Smooth muscle cell (in vitro differentiated cells): ENCODE data around the gene KCNH1. TPM values are rescaled to one million over a fixed set of nuclear protein-coding genes. Genes with fewer than 3 reads are reported as not detected.

ENCODE experiments used
- DNase-seq: peaks from one replicate; lab custom pipeline; 2025; ENCODE audit not compliant: unreplicated experiment; lab: John Stamatoyannopoulos, UW
- H2AFZ ChIP-seq: fragments of 200-600 bp; sonication (generic); 2 replicates; pipeline ENCODE4 v1.6.0; 2016; ENCODE audit warnings: antibody characterized with exemption, low read depth, mild to moderate bottlenecking
- H3F3A ChIP-seq: fragments of 200-600 bp; sonication (generic); 2 replicates; pipeline ENCODE4 v1.6.0; 2017; ENCODE audit warnings: antibody characterized with exemption, low read depth
- H3K27ac ChIP-seq: fragments of 200-600 bp; sonication (generic); 2 replicates; pipeline ENCODE4 v1.5.1; 2016; ENCODE audit warnings: low read depth, mild to moderate bottlenecking
- H3K27me3 ChIP-seq: fragments of 200-600 bp; sonication (generic); 2 replicates; pipeline ENCODE4 v1.6.1; 2016; ENCODE audit warnings: low read depth, mild to moderate bottlenecking
- H3K36me3 ChIP-seq: fragments of 200-600 bp; sonication (generic); 2 replicates; pipeline ENCODE4 v1.5.1; 2016; ENCODE audit warnings: low read depth
- H3K4me1 ChIP-seq: fragments of 200-600 bp; sonication (generic); 2 replicates; pipeline ENCODE4 v1.5.1; 2016; ENCODE audit warnings: low read depth
- H3K4me2 ChIP-seq: fragments of 200-600 bp; sonication (generic); 2 replicates; pipeline ENCODE4 v1.6.0; 2016; ENCODE audit warnings: mild to moderate bottlenecking
- H3K4me3 ChIP-seq: fragments of 200-600 bp; sonication (generic); 2 replicates; pipeline ENCODE4 v1.5.1; 2016; ENCODE audit warnings: mild to moderate bottlenecking
- H3K79me2 ChIP-seq: fragments of 200-600 bp; sonication (generic); 2 replicates; pipeline ENCODE4 v1.6.0; 2016; ENCODE audit warnings: low read depth, mild to moderate bottlenecking
- H3K9ac ChIP-seq: fragments of 200-600 bp; sonication (generic); 2 replicates; pipeline ENCODE4 v1.6.0; 2016; ENCODE audit warnings: low read depth
- H3K9me3 ChIP-seq: fragments of 200-600 bp; sonication (generic); replicated peaks from 2 replicates; pipeline ENCODE4 v1.5.1; 2016; ENCODE audit warnings: low read depth
- H4K20me1 ChIP-seq: fragments of 200-600 bp; sonication (generic); 2 replicates; pipeline ENCODE4 v1.6.0; 2016; ENCODE audit warnings: low read depth
- WGBS: methylation state at CpG from one replicate; pipeline ENCODE4 v1.1.7; 2016; ENCODE audit warnings: low lambda C conversion rate; 5-methylcytosine and 5-hydroxymethylcytosine counted together
- polyA plus RNA-seq: library from polyadenylated mRNA; unstranded; fragments of >200 nt; fragmentation: Nextera tagmentation; extraction: Ambion mirVana; gene quantifications from 2 replicates; pipeline ENCODE4 v1.2.1, GENCODE V29; 2016
- total RNA-seq: library from RNA; depleted of rRNA; stranded (reverse); fragments of >200 nt; gene quantifications from 2 replicates; pipeline ENCODE4 v1.2.3, GENCODE V29; 2014
- TF ChIP-seq, protein P1 (sequence below): fragments of 200-600 bp; sonication (generic); IDR thresholded peaks from 2 replicates; pipeline ENCODE4 v1.5.1; 2017; ENCODE audit warnings: borderline replicate concordance, mild to moderate bottlenecking, antibody characterized with exemption; ENCODE audit not compliant: insufficient read depth, poor library complexity, severe bottlenecking

KCNH1 gene
- total and polyA plus RNA-seq, 2 experiments from 2014 or later, result 0.30 to 1.9 TPM

DNA sequence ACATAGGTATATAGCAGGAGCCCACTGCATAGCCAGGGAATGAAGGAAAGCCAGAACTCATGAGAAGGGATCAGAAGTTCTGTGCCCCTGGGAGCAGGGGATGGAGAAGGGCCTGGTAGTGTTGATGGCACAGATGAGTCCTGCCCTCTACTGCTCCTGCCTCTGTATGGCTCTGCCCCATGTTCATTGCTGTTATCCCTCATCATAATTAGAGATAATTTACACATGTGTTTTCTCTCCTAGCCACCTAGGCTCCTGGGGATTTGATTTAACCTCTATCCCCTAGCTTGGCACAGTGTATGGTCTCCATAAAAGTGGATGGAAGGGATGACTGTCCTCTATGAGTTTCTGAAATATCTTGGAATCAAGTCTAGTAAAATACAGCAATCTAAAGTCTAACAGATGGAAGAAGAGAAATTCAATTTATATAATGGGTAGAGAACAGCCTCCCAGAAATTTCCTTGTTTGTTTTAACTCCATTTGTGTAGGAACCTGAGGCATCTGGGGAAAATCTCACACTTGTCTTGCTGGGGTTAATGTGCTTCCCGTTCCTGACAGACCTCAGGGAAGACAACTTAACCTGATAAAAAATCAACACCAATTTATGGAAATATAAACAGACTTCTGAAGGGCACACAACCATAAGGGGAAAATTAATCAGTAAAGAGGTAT is 411.4 kb downstream of the KCNH1 start:
- H3K9ac ChIP-seq, result no peak overlapping the region
- no peak overlapping the region for H3K4me3 ChIP-seq
- peaks cover 4% of the 10 kb centered on the region for H3K4me1 ChIP-seq
- no peaks in the 10 kb centered on the region for H3K79me2 ChIP-seq
- H3K4me2 ChIP-seq, result no peak overlapping the region
- H3K36me3 ChIP-seq, result no peaks in the 10 kb centered on the region
- H3F3A ChIP-seq, result no peaks in the 10 kb centered on the region
- peaks cover 5% of the 10 kb centered on the region for H3K27me3 ChIP-seq
- no peak for DNase-seq
- TF ChIP-seq, protein P1, sequence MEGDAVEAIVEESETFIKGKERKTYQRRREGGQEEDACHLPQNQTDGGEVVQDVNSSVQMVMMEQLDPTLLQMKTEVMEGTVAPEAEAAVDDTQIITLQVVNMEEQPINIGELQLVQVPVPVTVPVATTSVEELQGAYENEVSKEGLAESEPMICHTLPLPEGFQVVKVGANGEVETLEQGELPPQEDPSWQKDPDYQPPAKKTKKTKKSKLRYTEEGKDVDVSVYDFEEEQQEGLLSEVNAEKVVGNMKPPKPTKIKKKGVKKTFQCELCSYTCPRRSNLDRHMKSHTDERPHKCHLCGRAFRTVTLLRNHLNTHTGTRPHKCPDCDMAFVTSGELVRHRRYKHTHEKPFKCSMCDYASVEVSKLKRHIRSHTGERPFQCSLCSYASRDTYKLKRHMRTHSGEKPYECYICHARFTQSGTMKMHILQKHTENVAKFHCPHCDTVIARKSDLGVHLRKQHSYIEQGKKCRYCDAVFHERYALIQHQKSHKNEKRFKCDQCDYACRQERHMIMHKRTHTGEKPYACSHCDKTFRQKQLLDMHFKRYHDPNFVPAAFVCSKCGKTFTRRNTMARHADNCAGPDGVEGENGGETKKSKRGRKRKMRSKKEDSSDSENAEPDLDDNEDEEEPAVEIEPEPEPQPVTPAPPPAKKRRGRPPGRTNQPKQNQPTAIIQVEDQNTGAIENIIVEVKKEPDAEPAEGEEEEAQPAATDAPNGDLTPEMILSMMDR, result no peak
- H3K9me3 ChIP-seq, result no peaks in the 10 kb centered on the region
- WGBS, result 47% methylated on average over 1 of the region's 1 CpG
- H3K27ac ChIP-seq, result no peak overlapping the region
- no peaks in the 10 kb centered on the region for H4K20me1 ChIP-seq
- H2AFZ ChIP-seq, result no peak overlapping the region

DNA sequence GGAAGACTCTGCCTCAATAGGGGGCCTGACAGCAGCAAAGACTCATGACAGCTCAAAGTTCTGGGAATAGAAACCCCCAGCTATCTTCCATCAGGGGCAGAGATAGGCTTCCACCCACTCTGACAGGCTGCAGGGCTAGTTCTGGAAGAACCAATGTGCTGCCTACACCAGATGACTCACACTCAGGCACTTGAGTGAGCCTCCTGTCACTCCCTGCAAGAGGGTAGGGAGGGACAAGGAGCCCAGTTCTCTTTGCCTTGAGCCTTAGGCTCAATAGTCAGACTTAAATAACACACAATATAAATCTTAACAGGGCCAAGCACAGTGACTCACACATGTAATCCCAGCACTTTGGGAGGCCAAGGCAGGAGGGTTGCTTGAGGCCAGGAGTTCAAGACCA is 418.9 kb downstream of the KCNH1 start:
- Histone ChIP-seq H2AFZ (no peak overlapping the region), H4K20me1 (no peaks in the 10 kb centered on the region), H3K9ac (no peak overlapping the region), H3K36me3 (no peaks in the 10 kb centered on the region), H3K27me3 (no peaks in the 10 kb centered on the region), H3K4me2 (no peak overlapping the region), H3K4me3 (no peak overlapping the region), H3K9me3 (no peaks in the 10 kb centered on the region), H3K27ac (no peak overlapping the region), H3K79me2 (no peaks in the 10 kb centered on the region), H3K4me1 (no peaks in the 10 kb centered on the region), H3F3A (no peaks in the 10 kb centered on the region)
- no peak for DNase-seq
- TF ChIP-seq, protein P1, result no peak

DNA sequence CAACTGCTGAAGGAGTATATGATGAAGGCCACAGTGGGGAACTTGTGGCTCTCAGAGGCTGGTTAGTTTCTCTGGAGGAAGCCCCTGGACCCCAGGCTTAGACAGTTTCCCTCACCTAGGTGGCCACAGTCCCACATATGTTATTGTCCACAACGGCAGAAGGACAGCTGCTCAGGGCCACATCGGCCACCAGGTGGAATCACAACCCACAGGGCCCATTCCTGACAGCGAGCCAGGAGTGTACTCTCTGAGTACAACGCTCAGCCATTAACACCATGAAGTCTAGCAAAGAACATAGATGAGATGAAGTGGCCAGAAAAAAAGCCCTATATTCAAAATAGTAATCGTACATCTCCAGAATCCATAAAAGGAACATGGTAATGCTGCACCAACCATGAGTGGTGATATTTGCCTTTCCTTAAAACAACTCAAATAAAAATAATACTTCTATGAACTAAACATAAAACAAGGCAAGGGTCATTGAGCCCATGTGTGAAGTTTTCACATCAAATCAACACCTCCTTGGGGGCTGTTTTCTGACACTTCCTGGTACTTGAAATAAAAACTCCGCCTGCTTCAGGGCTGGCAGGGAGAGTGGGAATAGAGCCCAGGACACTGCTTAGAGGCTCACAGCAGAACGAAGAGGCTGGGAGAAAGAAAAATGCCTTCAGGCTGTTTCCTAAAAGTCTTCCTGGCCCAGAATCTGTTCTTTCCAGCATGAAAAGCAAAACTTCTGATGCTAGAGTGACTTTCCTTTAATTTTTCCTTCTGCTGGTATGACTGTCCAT is 421.9 kb downstream of the KCNH1 start:
- DNase-seq, result no peak
- Histone ChIP-seq H3K9ac (no peak overlapping the region), H3K4me2 (no peak overlapping the region), H3K27me3 (peaks cover 12% of the 10 kb centered on the region), H3K36me3 (no peaks in the 10 kb centered on the region), H3K4me1 (peaks cover 15% of the 10 kb centered on the region), H3K4me3 (no peak overlapping the region), H2AFZ (no peak overlapping the region), H3F3A (no peaks in the 10 kb centered on the region), H3K79me2 (no peaks in the 10 kb centered on the region), H4K20me1 (no peaks in the 10 kb centered on the region), H3K27ac (no peak overlapping the region), H3K9me3 (no peaks in the 10 kb centered on the region)
- TF ChIP-seq, protein P1, result no peak
- WGBS, result 73% methylated on average over 7 of the region's 7 CpGs
